ENCODE data around the gene CBX2. TPM values are rescaled to one million over a fixed set of nuclear protein-coding genes. Genes with fewer than 3 reads are reported as not detected.
A peak's percentile ranks its signal among the peaks of the same experiment; 100 is the strongest.

CBX2 gene
- total and polyA plus RNA-seq, 9 donors, result 6.1 to 14.4 (median 11.3) TPM

- 19% methylated on average over 8 of the region's 13 CpGs for WGBS (ENCODE audit: insufficient coverage)
- Histone ChIP-seq H3K4me1 (ENCODE audit: control insufficient read depth, insufficient read depth, low read length) (peaks cover 46% of the 10 kb centered on the region), H3K9me3 (replicated peaks; ENCODE audit: control insufficient read depth, low read depth, low read length) (no peaks in the 10 kb centered on the region), H3K36me3 (ENCODE audit: control insufficient read depth, insufficient read depth, low read length) (no peaks in the 10 kb centered on the region), H3K4me3 (ENCODE audit: low read length) (no peak overlapping the region), H3K27me3 (ENCODE audit: control insufficient read depth, insufficient read depth, low read length) (peaks cover 98% of the 10 kb centered on the region), H3K27ac (ENCODE audit: low read length) (no peak overlapping the region)
- no peak for DNase-seq
Observed at GRCh38 chr17:79806863-79807720, 29.1 kb downstream of the CBX2 start.

DNA sequence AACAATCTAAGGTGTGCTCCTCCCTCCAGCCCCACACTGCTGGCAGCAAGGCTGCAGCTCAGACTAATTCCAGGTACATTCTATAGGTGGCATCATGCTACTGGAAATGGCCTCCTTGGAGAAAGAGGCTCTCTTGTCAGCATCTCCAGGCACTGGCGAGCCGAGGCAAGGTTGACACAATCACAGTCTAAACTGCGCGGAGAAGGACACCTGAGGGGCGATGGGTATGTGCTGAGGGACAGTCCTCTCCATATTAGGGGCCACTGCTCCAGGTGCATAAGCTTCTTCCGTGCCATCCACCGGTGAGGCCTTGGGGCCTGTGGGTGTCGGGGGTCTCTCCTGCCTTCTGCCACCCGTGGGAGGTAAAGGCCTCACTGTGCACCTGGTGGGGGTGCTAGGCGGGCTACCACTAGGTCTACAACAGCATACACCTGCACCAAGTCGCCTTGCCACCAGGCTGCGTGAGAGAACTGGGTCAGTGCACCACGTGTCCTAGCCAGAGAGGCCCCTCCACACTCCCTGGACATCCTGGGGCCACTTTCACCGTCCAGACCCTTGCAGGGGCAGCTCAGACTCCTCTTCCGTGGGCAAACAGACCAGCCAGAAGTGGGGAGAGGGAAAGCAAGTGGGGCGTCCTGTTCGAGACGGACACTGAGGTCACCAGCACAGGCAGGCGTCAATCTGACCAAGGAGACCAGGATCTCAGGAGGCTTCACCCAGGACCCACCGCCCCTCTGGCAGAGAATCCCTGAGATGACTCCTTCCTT, 31.0 kb downstream of the CBX2 start:
- H3K27ac ChIP-seq (ENCODE audit: low read length), result no peak overlapping the region
- no peaks in the 10 kb centered on the region for H3K9me3 ChIP-seq (replicated peaks; ENCODE audit: control insufficient read depth, low read depth, low read length)
- peaks cover 92% of the 10 kb centered on the region for H3K27me3 ChIP-seq (ENCODE audit: control insufficient read depth, insufficient read depth, low read length)
- no peak overlapping the region for H3K4me3 ChIP-seq (ENCODE audit: low read length)
- peak; percentile 44 for DNase-seq
- peaks cover 41% of the 10 kb centered on the region for H3K4me1 ChIP-seq (ENCODE audit: control insufficient read depth, insufficient read depth, low read length)
- H3K36me3 ChIP-seq (ENCODE audit: control insufficient read depth, insufficient read depth, low read length), result no peaks in the 10 kb centered on the region
- 19% methylated on average over 20 of the region's 20 CpGs for WGBS (ENCODE audit: insufficient coverage)

DNA sequence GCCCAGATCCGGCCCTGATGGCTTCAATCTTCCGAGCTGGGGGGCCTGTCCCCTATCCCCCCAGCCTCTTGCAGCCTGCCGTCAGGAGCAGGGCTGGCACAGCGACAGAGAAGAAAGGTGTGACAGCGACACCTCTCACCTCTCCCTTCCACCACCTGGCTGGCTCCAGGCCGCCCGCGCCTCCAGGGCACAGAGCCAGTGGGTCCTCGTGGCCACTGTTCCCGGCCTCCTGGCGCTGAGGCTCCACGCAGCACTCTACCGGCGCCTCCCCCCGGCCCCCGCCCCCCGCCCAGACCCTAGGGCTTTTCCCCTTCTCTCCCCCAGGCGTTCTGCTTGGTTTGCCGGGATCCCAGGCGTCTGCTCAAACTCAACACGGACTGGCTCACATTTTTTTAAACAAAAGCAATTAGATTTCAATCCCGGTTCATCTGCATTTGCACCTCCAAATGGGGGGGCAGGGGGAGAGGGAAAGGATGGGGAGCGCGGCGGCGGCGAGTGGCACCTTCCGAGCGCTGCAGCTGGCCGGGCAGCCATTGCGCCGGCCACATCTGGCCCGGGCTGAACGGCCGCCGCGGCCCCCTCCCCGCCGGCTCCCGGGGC, 31.7 kb downstream of the CBX2 start:
- peak; percentile 24 for DNase-seq
- Histone ChIP-seq H3K27me3 (ENCODE audit: control insufficient read depth, insufficient read depth, low read length) (peaks cover 92% of the 10 kb centered on the region), H3K27ac (ENCODE audit: low read length) (no peak overlapping the region), H3K4me1 (ENCODE audit: control insufficient read depth, insufficient read depth, low read length) (peaks cover 44% of the 10 kb centered on the region), H3K36me3 (ENCODE audit: control insufficient read depth, insufficient read depth, low read length) (no peaks in the 10 kb centered on the region), H3K4me3 (ENCODE audit: low read length) (no peak overlapping the region), H3K9me3 (replicated peaks; ENCODE audit: control insufficient read depth, low read depth, low read length) (no peaks in the 10 kb centered on the region)
- WGBS (ENCODE audit: insufficient coverage), result under 1% methylated on average over 20 of the region's 40 CpGs

DNA sequence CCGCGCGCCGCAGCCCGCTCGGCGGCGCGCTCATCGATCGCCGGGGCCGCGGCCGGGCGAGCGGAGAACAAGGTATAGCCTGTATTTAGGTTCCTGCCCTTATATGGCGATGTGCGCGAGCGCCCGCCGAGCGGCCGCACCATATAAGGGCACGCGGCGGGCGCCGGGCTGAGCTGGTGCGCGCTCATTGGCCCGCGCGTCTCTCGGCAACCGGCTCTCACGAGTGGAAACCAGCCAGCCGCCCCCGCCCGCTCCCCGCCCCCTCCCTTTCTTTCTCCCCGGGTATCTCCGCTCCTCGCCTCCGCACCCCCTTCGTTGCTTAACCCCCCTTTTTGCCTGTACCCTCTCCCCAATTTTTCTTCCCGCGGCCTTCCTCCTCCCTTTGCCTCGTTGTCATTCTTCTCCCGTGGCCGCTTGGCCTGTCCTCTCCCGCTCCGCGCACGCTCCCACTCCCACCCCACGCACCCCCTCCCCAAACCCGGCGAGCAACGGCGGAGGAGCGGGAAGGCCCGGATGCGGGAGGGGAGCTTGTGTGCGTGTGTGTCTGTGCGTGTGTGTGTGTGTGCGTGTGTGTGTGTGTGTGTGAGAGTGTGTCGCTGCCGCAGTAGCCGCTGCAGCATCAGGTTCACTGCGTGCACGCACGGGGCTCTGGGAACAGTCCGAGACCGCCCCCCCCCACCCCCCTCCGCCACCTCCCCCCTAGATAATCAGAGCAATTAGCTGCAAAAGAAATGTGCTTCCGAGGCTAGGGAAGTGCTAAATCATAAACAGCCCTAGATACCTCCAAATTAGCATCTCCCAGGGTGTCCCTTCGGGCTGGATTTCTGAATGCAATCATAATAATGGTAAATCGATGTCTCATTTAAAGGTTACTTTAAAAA, 32.4 kb downstream of the CBX2 start:
- under 1% methylated on average over 48 of the region's 79 CpGs for WGBS (ENCODE audit: insufficient coverage)
- peak; percentile 87 for DNase-seq
- peaks cover 49% of the 10 kb centered on the region for H3K4me1 ChIP-seq (ENCODE audit: control insufficient read depth, insufficient read depth, low read length)
- no peaks in the 10 kb centered on the region for H3K36me3 ChIP-seq (ENCODE audit: control insufficient read depth, insufficient read depth, low read length)
- H3K9me3 ChIP-seq (replicated peaks; ENCODE audit: control insufficient read depth, low read depth, low read length), result no peaks in the 10 kb centered on the region
- peaks cover 92% of the 10 kb centered on the region for H3K27me3 ChIP-seq (ENCODE audit: control insufficient read depth, insufficient read depth, low read length)
- peak overlapping the region; percentile 27 for H3K4me3 ChIP-seq (ENCODE audit: low read length)
- no peak overlapping the region for H3K27ac ChIP-seq (ENCODE audit: low read length)

DNA sequence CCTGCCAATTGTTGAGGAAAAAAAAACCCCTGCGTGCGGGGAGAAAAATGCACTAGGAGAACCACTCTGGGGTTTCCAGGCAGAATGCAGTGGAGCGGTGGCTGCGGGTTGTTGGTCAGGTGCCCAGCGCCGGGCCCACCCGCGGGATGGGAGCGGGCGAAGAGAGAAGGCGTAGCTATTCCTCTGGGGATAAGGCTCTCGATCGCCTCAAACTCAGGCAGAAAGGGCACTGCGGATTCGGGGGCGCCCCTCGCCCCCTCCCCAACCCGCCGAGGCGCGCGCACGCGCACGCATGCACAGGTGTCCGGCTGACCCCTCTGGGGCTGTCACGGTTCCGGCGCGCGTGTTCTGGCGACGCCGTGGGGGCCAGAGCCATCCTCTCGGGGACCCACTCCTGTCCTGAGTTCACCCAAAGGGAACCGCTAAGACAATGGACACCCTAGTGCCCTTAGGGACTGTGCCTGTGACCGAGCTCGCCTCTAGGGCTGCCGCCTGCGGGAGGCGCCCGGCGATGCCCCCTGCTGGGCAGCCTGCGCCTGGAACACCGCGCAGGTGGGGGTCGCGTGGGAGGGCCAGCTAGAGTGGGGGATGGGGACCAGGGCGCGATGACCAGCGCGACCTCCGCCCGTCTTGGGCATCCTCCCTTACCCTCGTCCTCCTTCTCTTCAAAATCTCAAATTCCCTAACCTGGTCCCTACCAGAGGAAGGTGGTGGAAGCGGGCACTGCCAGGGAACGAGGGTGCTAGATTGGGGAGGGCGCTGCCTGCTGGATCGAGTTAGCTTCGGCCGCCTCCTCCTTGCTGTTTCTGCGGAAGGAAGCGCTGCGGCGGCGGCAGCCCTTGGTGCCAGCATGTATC, 33.3 kb downstream of the CBX2 start:
- WGBS (ENCODE audit: insufficient coverage), result under 1% methylated on average over 54 of the region's 66 CpGs
- Histone ChIP-seq H3K4me3 (ENCODE audit: low read length) (peak overlapping the region; percentile 8), H3K4me1 (ENCODE audit: control insufficient read depth, insufficient read depth, low read length) (peaks cover 51% of the 10 kb centered on the region), H3K27me3 (ENCODE audit: control insufficient read depth, insufficient read depth, low read length) (peaks cover 92% of the 10 kb centered on the region), H3K9me3 (replicated peaks; ENCODE audit: control insufficient read depth, low read depth, low read length) (no peaks in the 10 kb centered on the region), H3K36me3 (ENCODE audit: control insufficient read depth, insufficient read depth, low read length) (no peaks in the 10 kb centered on the region), H3K27ac (ENCODE audit: low read length) (no peak overlapping the region)
- DNase-seq, result no peak

DNA sequence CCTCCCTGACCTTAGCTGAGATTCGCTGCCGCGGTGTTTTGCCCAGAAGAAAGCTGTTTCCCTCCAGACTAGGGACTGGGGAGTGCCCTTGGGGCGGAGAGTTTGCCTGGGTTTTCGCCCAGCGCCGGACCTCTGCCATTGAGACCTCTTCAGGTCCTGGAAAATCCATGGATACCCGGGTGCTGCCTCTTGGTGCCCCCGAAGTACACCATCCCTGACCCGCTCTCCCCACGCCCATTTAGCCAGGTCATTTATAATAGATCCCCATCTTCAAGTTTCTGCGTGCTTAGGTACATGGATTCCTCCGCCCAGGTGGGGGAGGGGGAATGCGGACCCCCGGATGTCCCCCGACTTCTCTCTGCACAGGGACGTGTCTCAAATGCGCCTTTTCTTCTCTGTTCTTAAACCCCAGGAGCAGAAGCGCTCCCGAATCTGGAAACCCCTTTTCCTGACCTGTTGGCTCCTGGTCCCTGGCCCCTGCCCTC, 34.0 kb downstream of the CBX2 start:
- DNase-seq, result no peak
- Histone ChIP-seq H3K4me3 (ENCODE audit: low read length) (no peak overlapping the region), H3K9me3 (replicated peaks; ENCODE audit: control insufficient read depth, low read depth, low read length) (no peaks in the 10 kb centered on the region), H3K27ac (ENCODE audit: low read length) (no peak overlapping the region), H3K27me3 (ENCODE audit: control insufficient read depth, insufficient read depth, low read length) (peaks cover 92% of the 10 kb centered on the region), H3K36me3 (ENCODE audit: control insufficient read depth, insufficient read depth, low read length) (no peaks in the 10 kb centered on the region), H3K4me1 (ENCODE audit: control insufficient read depth, insufficient read depth, low read length) (peaks cover 51% of the 10 kb centered on the region)
- 0% methylated on average over 9 of the region's 20 CpGs for WGBS (ENCODE audit: insufficient coverage)

DNA sequence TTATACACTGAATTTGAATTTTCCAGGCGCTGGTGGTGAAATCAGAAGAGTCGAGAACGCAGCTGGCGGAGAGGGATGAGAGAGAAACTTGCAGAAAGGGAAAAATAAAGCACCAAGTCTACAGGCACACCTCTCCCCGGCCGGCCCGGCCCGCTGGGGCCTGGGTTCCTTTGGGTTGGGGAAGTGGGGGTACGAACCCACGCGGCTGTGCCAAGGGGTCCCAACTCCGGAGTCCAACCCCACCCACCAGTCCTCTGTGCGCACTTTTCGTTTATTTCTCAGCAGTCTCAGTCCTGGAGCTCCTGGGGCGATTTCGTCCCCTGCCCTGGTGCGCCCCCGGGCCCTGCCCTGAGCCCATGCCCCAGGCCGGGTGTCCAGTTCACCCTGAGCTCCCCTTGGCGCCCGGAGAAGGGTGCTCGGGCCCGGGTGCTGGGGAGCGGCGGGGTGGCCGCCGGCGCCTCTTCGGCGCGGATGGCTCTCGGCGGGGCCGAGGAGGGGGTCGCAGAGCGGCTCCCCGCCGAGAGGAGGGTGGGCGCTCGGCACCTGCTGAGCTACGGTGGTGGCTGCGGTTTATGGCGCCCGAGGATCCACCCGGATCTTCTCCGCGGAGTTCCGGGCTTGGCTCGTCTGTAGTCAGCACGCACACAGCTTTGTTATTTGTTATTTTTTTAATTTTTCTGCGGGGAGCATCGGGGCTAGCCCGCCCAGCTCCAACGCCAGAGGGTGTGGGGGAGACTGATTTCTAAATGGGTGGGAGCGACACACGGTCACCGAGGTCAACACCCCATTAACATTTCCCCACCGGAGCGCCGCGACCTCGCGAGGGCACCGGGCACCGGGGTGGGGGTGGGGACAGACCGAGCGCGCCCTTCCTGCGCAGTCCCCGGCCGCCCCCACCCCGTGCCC, 34.7 kb downstream of the CBX2 start:
- DNase-seq, result no peak
- Histone ChIP-seq H3K9me3 (replicated peaks; ENCODE audit: control insufficient read depth, low read depth, low read length) (no peaks in the 10 kb centered on the region), H3K4me3 (ENCODE audit: low read length) (peak overlapping the region; percentile 19), H3K36me3 (ENCODE audit: control insufficient read depth, insufficient read depth, low read length) (no peaks in the 10 kb centered on the region), H3K27ac (ENCODE audit: low read length) (no peak overlapping the region), H3K4me1 (ENCODE audit: control insufficient read depth, insufficient read depth, low read length) (peaks cover 51% of the 10 kb centered on the region), H3K27me3 (ENCODE audit: control insufficient read depth, insufficient read depth, low read length) (peaks cover 92% of the 10 kb centered on the region)
- WGBS (ENCODE audit: insufficient coverage), result under 1% methylated on average over 45 of the region's 72 CpGs

DNA sequence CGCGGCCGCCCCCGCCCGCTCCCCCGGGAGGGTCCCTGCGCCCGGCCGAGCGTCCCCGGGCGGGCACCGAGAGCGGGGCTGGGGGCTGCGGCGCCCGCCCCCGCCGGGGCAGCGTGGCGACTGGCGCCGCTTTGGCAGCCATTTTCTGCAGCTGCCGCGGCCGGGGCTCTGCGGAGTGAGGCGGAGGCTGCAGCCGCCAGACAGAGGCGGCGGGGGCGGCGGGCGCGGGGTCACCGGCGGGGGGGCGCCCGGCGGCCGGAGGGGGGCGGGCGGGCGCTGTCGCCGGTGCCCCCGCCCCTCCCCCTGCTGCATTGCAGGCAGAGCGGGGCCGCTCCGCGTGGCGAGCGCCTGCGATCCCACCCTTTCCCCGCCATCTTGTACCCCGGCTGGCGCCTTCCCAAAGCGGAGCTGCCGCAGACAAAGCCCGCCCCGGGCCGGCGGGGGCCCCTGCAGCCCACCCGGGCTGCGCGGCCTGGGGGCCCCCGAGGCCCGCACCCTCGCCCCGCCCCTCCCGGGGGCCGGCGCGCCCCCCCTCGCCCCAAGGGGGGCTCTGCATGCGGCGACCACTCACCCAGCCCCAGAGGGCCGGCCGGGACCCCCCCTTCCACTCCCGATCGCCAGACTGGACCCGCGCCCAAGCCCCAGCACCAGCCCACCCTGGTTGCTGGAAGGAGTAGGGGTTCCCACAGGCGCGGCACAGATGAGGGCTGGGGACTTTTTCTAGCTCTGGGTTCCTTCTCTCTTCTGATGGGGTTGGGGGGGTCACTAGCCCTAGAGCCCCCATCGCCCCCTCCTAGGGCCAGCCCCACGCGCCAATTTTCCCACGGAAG, 35.6 kb downstream of the CBX2 start:
- no peaks in the 10 kb centered on the region for H3K36me3 ChIP-seq (ENCODE audit: control insufficient read depth, insufficient read depth, low read length)
- H3K4me1 ChIP-seq (ENCODE audit: control insufficient read depth, insufficient read depth, low read length), result peaks cover 51% of the 10 kb centered on the region
- H3K27ac ChIP-seq (ENCODE audit: low read length), result no peak overlapping the region
- peak; percentile 43 for DNase-seq
- no peaks in the 10 kb centered on the region for H3K9me3 ChIP-seq (replicated peaks; ENCODE audit: control insufficient read depth, low read depth, low read length)
- under 1% methylated on average over 50 of the region's 89 CpGs for WGBS (ENCODE audit: insufficient coverage)
- H3K4me3 ChIP-seq (ENCODE audit: low read length), result peak overlapping the region; percentile 26
- peaks cover 92% of the 10 kb centered on the region for H3K27me3 ChIP-seq (ENCODE audit: control insufficient read depth, insufficient read depth, low read length)

Data from muscle of leg (tissue), 11 donors.